Diencephalon (tissue), 1 donor: ENCODE data around the gene RPUSD3. TPM values are rescaled to one million over a fixed set of nuclear protein-coding genes. Genes with fewer than 3 reads are reported as not detected.

Experiments used
- total RNA-seq: library from RNA; depleted of rRNA; stranded (reverse); fragments of >200 nt; gene quantifications from one replicate; pipeline ENCODE4 v1.2.3, GENCODE V29; 2014

RPUSD3 gene, protein sequence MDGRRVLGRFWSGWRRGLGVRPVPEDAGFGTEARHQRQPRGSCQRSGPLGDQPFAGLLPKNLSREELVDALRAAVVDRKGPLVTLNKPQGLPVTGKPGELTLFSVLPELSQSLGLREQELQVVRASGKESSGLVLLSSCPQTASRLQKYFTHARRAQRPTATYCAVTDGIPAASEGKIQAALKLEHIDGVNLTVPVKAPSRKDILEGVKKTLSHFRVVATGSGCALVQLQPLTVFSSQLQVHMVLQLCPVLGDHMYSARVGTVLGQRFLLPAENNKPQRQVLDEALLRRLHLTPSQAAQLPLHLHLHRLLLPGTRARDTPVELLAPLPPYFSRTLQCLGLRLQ
- 21.0 TPM for total RNA-seq

DNA sequence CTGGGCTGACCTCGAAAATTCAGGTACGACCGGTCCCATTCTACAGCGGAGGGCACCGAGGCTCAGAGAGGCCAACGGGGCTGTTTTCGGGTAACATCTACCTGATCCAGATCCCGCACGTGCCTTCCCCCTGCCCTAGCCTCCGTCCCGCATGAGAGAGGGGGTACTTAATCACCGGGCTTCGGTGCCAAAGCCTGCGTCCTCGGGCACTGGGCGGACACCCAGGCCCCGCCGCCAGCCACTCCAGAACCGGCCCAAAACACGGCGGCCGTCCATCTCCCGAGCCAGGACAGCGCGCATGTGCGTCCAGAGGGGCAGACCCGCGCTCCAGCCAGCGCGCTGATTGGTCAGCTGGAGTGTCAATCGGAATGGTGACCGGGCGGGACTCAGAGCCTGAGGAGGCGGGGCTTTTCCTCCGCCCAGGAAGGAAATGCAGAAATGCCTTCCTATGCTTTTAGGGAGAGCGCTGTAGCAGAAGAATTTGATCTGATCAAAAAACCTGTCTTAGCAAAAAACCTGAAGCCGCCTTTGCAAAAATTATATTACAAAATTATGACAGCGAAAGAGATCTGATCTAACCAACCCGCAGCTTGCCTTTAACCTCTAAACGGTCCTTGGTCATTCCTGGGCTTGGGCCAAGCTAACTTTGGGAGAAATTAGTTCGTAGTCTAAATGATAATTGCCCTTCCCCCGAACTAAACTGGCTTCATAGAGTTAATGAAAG, at the start of gene RPUSD3:
Gene RPUSD3, minus strand, starts transcription at position 294 of the 724 bp plus-strand sequence. Its CDS starts 18 bp downstream, at position 276.

DNA sequence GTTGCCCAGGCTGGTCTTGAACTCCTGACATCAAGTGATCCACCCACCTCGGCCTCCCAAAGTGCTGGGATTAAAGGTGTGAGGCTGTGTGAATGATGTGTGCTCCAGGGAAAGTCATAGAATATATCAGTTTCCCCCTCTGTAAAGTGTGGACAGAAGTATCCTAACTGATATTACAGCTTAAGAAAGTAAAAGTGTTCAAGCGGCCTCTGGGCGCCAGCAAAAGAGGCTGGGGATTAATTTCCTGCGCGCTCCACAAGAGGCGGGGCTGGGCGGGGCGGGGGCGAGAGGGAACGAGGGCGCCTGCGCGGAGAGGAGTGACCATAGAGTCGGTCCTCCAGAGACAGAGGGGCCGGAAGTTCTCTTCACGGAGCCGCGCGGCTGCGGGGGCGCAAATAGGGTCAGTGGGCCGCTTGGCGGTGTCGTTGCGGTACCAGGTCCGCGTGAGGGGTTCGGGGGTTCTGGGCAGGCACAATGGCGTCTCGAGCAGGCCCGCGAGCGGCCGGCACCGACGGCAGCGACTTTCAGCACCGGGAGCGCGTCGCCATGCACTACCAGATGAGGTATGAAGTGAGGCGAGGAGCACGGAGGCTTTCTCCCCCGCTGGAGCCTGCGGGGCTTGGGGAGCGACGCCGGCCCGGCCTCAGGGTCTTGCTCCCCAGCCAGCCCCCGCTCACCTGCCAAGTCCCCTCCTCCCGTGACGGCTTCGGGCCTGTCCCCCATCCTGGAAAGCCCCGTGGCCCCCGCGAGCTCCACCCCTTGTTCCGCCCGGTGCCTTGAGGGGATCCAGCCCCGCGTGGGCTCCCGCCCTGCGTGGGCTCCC, 46.7 kb upstream of the RPUSD3 start, which contains the start of gene JAGN1:
Gene JAGN1, plus strand, starts transcription at position 362 of the 823 bp plus-strand sequence. Its CDS starts 113 bp downstream, at position 475.

DNA sequence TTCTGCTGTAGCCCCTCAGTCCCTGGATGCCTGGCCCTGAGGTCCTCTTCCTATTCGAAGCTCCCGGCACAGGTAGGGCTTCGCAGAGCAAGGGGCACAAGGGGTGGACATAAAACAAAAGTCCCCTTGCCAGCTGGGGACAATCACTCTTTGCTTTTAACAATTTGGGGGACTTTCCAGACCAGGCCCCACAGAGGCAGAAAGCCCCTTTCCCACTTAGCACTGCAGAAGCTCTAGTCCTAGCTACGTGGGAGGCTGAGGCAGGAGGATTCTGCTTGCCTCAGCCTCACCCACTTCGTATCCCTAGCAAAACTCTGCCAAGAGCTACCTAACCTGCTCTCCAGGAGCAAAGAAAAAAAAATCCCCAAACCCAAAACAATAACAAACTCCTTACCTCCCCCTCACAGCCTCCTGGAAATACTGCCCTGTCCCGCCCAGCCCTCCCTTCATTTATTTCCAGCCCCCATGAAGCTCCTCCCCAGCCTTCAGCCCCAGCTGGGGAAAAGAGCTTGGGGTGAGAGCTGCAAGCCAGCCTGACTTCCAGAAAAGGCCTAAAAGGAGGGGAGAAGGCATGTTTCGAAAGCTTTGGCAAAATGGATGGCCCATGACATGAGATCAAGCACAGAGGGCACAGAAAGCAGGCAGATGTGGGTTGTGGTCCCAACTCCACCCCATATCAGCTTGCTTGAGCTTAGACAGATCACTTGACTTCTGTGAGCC, 36.2 kb upstream of the RPUSD3 start, which contains the start of gene CIDEC:
Gene CIDEC, minus strand, starts transcription at position 424 of the 720 bp plus-strand sequence. CDS start 1,767 bp downstream, outside the sequence.

DNA sequence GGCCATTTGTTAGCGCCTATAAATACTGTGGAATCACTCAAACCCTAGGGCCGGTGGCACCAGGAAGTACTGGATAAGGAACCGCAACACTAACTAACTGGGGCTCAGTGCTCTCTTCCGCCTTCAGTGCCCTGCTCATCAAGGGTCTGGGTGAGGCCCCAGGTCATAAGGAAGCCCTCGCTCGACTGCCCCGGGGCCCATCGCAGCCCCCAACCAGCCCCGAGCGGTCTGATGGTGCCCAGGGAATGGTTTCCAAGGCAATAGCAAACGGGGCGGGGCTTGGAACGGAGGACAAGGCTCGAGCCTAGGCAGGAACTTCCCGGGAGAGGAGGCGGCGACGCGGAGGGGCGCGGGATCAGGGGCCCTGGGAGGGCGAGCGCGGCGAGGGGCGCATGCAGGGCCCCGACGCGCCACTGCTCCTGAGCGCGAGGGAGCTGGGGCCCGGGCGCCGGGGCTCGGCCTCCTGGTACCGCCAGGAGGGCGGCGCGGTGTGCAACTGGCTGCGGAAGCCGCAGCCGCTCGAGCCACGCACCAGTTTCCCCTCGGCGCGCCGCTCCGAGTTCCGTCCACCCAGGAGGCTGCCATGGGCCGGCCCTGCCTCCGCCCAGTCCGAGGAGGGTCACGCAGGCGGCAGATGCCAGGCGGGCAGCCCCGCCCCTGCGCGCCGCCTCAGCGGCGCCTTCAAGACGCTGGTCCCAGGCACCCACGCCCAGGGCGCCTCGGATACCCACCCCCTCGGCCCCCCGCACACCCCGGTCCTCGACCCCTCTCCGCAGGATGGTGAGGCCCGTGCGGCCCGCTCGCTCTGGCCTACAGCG, 34.0 kb downstream of the RPUSD3 start, which contains the start of gene TTLL3:
Gene TTLL3, plus strand, starts transcription at position 648 of the 818 bp plus-strand sequence. CDS start 400 bp downstream, outside the sequence.

DNA sequence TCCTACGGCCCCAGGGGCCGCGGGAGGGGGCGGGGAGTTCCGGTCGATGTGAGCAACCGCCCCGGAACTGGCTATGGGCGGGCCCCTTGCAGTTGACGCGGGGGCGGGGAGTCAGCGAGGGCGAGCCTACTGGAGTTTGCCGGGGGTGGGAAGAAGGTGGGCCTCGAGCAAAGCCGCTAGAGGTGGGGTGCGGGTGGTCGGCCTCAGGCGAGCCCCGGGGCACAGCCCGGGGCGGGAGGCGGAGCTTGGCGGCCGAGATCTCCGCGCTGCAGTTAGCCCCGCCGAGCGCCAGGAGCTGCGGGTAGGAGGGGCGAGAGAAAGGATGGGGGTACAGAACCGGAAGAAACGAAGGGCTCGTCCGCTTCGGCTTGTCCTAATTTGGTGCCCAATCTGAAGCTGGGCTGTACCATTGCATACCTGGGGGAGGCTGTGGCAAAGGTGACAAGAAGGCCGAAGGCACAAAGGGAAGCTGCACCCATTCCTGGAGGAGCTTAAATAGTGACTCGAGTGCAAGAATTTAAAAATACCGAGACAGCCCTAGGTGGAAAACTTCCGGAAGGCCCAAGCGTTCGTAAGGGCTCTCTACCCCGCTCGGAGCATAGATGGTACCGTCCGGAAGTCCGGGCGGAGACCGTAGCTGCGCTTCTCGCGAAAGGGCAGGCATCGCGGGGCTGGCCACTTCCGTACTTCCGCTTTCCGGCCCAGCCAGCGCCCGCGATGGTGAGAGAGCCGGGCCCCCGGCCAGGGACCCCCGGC, 51.2 kb downstream of the RPUSD3 start, which contains the start of the genes ARPC4 and TADA3:
Gene ARPC4, plus strand, starts transcription at position 678 of the 756 bp plus-strand sequence. Its CDS starts 40 bp downstream, at position 718.
Gene TADA3, minus strand, starts transcription at position 69 of the 756 bp plus-strand sequence. CDS start 1,007 bp downstream, outside the sequence.

Other genes starting within 250 kb of the RPUSD3 start
- gene MTMR14, start 194.5 kb downstream of the RPUSD3 start, total RNA-seq: 18.9 TPM
- gene CPNE9, start 140.2 kb downstream of the RPUSD3 start, total RNA-seq: 12.7 TPM
- gene BRPF1, start 112.3 kb downstream of the RPUSD3 start, total RNA-seq: 12.9 TPM
- gene OGG1, start 94.1 kb downstream of the RPUSD3 start, total RNA-seq: 69.9 TPM
- 53.5 TPM for gene CAMK1, start 74.1 kb downstream of the RPUSD3 start, total RNA-seq
- gene TADA3, start 51.5 kb downstream of the RPUSD3 start, total RNA-seq: 39.2 TPM
- 131 TPM for gene ARPC4, start 50.9 kb downstream of the RPUSD3 start, total RNA-seq
- 18.7 TPM for gene TTLL3, start 33.7 kb downstream of the RPUSD3 start, total RNA-seq
- not detected for gene CIDEC, start 36.2 kb upstream of the RPUSD3 start, total RNA-seq
- gene JAGN1, start 46.6 kb upstream of the RPUSD3 start, total RNA-seq: 20.1 TPM
- 1.4 TPM for gene IL17RE, start 58.8 kb upstream of the RPUSD3 start, total RNA-seq
- 4.8 TPM for gene IL17RC, start 73.1 kb upstream of the RPUSD3 start, total RNA-seq
- 27.2 TPM for gene CRELD1, start 89.8 kb upstream of the RPUSD3 start, total RNA-seq
- gene PRRT3, start 108.4 kb upstream of the RPUSD3 start, total RNA-seq: 9.9 TPM
- 51.2 TPM for gene EMC3, start 142.8 kb upstream of the RPUSD3 start, total RNA-seq
- gene FANCD2, start 182.4 kb upstream of the RPUSD3 start, total RNA-seq: 7.2 TPM